HEK293 (cell line): ENCODE measurements around the gene SDHAF4.

ENCODE experiments used
- CTCF ChIA-PET: fragments of 350-600 bp; formaldehyde crosslinking; extraction: SDS; loops from one replicate; lab custom pipeline; 2021; ENCODE audit warnings: antibody characterized with exemption; lab: Yijun Ruan, JAX
- POLR2A ChIA-PET: fragments of 300-600 bp; formaldehyde crosslinking; extraction: SDS; loops from one replicate; lab custom pipeline; 2020; ENCODE audit warnings: antibody characterized with exemption, inconsistent platforms; lab: Yijun Ruan, JAX
- H3K27ac ChIP-seq: fragments of 200-500 bp; sonication (Bioruptor generic); 2 replicates; pipeline ENCODE4 v1.5.1; 2014; ENCODE audit warnings: low read depth, low read length, control low read depth, inconsistent platforms; ENCODE audit errors: extremely low read depth
- H3K36me3 ChIP-seq, 2 experiments: fragments of 200-500 bp in 1 of 2; sonication (Bioruptor generic) in 1 of 2; 1 replicate in 1 of 2; 2 replicates in 1 of 2; pipeline ENCODE4 v1.5.1; 2014 to 2017; ENCODE audit warnings: inconsistent platforms in 2 of 2, low read length in 2 of 2; ENCODE audit not compliant: control insufficient read depth in 2 of 2, insufficient read depth in 1 of 2
- H3K4me1 ChIP-seq: fragments of 200-500 bp; sonication (Bioruptor generic); 2 replicates; pipeline ENCODE4 v1.5.1; 2014; ENCODE audit warnings: mild to moderate bottlenecking, low read length, inconsistent platforms; ENCODE audit not compliant: control insufficient read depth, insufficient read depth
- H3K4me3 ChIP-seq: 2 replicates; pipeline ENCODE4 v1.5.1; 2011; ENCODE audit warnings: low read depth, mild to moderate bottlenecking, control low read depth, low read length, moderate library complexity
- H3K9me3 ChIP-seq: fragments of 200-500 bp; sonication (Bioruptor generic); 2 replicates; pipeline ENCODE4 v1.5.1; 2014; ENCODE audit warnings: low read depth, low read length, inconsistent platforms; ENCODE audit not compliant: control insufficient read depth, insufficient read depth
- BCL11A ChIP-seq: fragments of 450-650 bp; formaldehyde crosslinking; IDR thresholded peaks from 2 replicates; pipeline ENCODE4 v1.5.1; 2016; ENCODE audit warnings: low read depth, missing biosample characterization, missing genetic modification characterization
- KLF8 ChIP-seq: fragments of 450-650 bp; formaldehyde crosslinking; IDR thresholded peaks from 2 replicates; pipeline ENCODE4 v1.5.1; 2016; ENCODE audit warnings: missing biosample characterization, missing genetic modification characterization
- YY2 ChIP-seq: fragments of 450-650 bp; formaldehyde crosslinking; IDR thresholded peaks from 2 replicates; pipeline ENCODE4 v1.5.1; 2016; ENCODE audit warnings: missing biosample characterization, missing genetic modification characterization
- ZBTB8A ChIP-seq: fragments of 450-650 bp; formaldehyde crosslinking; IDR thresholded peaks from 2 replicates; pipeline ENCODE4 v1.5.1; 2016; ENCODE audit warnings: missing biosample characterization, missing genetic modification characterization
- ZNF157 ChIP-seq: fragments of 450-650 bp; formaldehyde crosslinking; IDR thresholded peaks from 2 replicates; pipeline ENCODE4 v1.5.1; 2016; ENCODE audit warnings: missing biosample characterization, missing genetic modification characterization
- ZNF391 ChIP-seq: fragments of 450-650 bp; formaldehyde crosslinking; IDR thresholded peaks from 2 replicates; pipeline ENCODE4 v1.5.1; 2016; ENCODE audit warnings: low read depth, missing biosample characterization, missing genetic modification characterization, borderline replicate concordance
- ZNF416 ChIP-seq: fragments of 450-650 bp; formaldehyde crosslinking; IDR thresholded peaks from 2 replicates; pipeline ENCODE4 v1.5.1; 2016; ENCODE audit warnings: missing biosample characterization, missing genetic modification characterization
- ZNF596 ChIP-seq: fragments of 450-650 bp; IDR thresholded peaks from 2 replicates; pipeline ENCODE4 v1.5.0; 2018; ENCODE audit warnings: missing biosample characterization, mild to moderate bottlenecking, missing genetic modification characterization, moderate library complexity
- ZNF600 ChIP-seq: fragments of 450-650 bp; formaldehyde crosslinking; IDR thresholded peaks from 2 replicates; pipeline ENCODE4 v1.5.1; 2016; ENCODE audit warnings: missing biosample characterization, missing genetic modification characterization
- ZNF654 ChIP-seq: fragments of 450-650 bp; formaldehyde crosslinking; IDR thresholded peaks from 2 replicates; pipeline ENCODE4 v1.5.1; 2016; ENCODE audit warnings: low read depth, missing biosample characterization, missing genetic modification characterization
- ZNF76 ChIP-seq: fragments of 450-650 bp; formaldehyde crosslinking; IDR thresholded peaks from 2 replicates; pipeline ENCODE4; 2016; ENCODE audit warnings: low read depth, missing biosample characterization, missing genetic modification characterization, borderline replicate concordance
- ZNF843 ChIP-seq: fragments of 450-650 bp; formaldehyde crosslinking; IDR thresholded peaks from 2 replicates; pipeline ENCODE4 v1.5.1; 2016; ENCODE audit warnings: missing biosample characterization, missing genetic modification characterization
- ZSCAN23 ChIP-seq: fragments of 450-650 bp; formaldehyde crosslinking; IDR thresholded peaks from 2 replicates; pipeline ENCODE4 v1.5.1; 2016; ENCODE audit warnings: missing biosample characterization, missing genetic modification characterization
- TF ChIP-seq, protein P1 (sequence below): fragments of 450-650 bp; formaldehyde crosslinking; IDR thresholded peaks from 2 replicates; pipeline ENCODE4 v1.5.1; 2017; ENCODE audit warnings: missing biosample characterization, missing genetic modification characterization
- TF ChIP-seq, protein P2 (sequence below): fragments of 450-650 bp; formaldehyde crosslinking; IDR thresholded peaks from 2 replicates; pipeline ENCODE4 v1.5.1; 2016; ENCODE audit warnings: missing biosample characterization, missing genetic modification characterization
- TF ChIP-seq, protein P3 (sequence below): fragments of 450-650 bp; formaldehyde crosslinking; IDR thresholded peaks from 2 replicates; pipeline ENCODE4; 2016; ENCODE audit warnings: missing biosample characterization, missing genetic modification characterization
- TF ChIP-seq, protein P4 (sequence below): fragments of 450-650 bp; formaldehyde crosslinking; IDR thresholded peaks from 2 replicates; pipeline ENCODE4 v1.5.1; 2016; ENCODE audit warnings: missing biosample characterization, missing genetic modification characterization
- TF ChIP-seq, protein P5 (sequence below): fragments of 450-650 bp; formaldehyde crosslinking; IDR thresholded peaks from 2 replicates; pipeline ENCODE4 v1.5.1; 2016; ENCODE audit warnings: missing biosample characterization, missing genetic modification characterization
- TF ChIP-seq, protein P6 (sequence below): fragments of 450-650 bp; formaldehyde crosslinking; IDR thresholded peaks from 2 replicates; pipeline ENCODE4 v1.5.1; 2016; ENCODE audit warnings: missing biosample characterization, missing genetic modification characterization, borderline replicate concordance

SDHAF4 gene

DNA sequence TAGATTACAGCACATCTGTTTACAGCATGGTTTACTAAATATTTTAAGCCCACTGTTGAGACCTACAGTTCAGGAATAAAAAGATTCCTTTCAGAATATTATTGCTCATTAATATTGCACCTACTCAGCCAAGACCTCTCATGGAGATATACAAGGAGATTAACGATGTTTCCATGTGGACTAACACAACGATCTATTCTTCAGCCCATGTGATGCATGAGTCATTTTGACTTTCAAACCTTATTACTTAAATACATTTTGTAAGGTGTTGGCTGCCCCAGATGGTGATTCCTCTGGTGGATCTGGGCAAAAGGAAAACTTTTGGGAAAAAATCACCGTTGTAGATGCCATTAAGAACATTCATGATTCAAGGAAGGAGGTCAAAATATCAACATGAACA, 48.0 kb upstream of the SDHAF4 start (continued):
- TF ChIP-seq, protein P1, sequence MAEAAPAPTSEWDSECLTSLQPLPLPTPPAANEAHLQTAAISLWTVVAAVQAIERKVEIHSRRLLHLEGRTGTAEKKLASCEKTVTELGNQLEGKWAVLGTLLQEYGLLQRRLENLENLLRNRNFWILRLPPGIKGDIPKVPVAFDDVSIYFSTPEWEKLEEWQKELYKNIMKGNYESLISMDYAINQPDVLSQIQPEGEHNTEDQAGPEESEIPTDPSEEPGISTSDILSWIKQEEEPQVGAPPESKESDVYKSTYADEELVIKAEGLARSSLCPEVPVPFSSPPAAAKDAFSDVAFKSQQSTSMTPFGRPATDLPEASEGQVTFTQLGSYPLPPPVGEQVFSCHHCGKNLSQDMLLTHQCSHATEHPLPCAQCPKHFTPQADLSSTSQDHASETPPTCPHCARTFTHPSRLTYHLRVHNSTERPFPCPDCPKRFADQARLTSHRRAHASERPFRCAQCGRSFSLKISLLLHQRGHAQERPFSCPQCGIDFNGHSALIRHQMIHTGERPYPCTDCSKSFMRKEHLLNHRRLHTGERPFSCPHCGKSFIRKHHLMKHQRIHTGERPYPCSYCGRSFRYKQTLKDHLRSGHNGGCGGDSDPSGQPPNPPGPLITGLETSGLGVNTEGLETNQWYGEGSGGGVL (tag by site-specific recombination): no peak
- TF ChIP-seq, protein P2, sequence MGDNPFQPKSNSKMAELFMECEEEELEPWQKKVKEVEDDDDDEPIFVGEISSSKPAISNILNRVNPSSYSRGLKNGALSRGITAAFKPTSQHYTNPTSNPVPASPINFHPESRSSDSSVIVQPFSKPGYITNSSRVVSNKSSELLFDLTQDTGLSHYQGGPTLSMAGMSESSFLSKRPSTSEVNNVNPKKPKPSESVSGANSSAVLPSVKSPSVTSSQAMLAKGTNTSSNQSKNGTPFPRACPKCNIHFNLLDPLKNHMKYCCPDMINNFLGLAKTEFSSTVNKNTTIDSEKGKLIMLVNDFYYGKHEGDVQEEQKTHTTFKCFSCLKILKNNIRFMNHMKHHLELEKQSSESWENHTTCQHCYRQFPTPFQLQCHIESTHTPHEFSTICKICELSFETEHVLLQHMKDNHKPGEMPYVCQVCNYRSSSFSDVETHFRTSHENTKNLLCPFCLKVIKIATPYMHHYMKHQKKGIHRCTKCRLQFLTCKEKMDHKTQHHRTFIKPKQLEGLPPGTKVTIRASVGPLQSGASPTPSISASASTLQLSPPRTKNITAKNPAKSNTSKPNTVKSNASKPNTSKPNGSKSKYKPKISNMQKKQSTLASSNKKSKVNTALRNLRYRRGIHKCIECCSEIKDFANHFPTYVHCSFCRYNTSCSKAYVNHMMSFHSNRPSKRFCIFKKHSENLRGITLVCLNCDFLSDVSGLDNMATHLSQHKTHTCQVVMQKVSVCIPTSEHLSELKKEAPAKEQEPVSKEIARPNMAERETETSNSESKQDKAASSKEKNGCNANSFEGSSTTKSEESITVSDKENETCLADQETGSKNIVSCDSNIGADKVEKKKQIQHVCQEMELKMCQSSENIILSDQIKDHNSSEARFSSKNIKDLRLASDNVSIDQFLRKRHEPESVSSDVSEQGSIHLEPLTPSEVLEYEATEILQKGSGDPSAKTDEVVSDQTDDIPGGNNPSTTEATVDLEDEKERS: no peak
- TF ChIP-seq, protein P3, sequence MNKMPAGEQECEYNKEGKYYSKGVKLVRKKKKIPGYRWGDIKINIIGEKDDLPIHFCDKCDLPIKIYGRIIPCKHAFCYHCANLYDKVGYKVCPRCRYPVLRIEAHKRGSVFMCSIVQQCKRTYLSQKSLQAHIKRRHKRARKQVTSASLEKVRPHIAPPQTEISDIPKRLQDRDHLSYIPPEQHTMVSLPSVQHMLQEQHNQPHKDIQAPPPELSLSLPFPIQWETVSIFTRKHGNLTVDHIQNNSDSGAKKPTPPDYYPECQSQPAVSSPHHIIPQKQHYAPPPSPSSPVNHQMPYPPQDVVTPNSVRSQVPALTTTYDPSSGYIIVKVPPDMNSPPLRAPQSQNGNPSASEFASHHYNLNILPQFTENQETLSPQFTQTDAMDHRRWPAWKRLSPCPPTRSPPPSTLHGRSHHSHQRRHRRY: no peak
- TF ChIP-seq ZNF416 (tag by site-specific recombination) (no peak), ZNF157 (tag by site-specific recombination) (no peak), ZNF843 (tag by site-specific recombination) (no peak), ZNF391 (tag by site-specific recombination) (no peak), ZNF596 (tag by site-specific recombination) (no peak), KLF8 (tag by site-specific recombination) (no peak), ZBTB8A (no peak)
- TF ChIP-seq, protein P4, sequence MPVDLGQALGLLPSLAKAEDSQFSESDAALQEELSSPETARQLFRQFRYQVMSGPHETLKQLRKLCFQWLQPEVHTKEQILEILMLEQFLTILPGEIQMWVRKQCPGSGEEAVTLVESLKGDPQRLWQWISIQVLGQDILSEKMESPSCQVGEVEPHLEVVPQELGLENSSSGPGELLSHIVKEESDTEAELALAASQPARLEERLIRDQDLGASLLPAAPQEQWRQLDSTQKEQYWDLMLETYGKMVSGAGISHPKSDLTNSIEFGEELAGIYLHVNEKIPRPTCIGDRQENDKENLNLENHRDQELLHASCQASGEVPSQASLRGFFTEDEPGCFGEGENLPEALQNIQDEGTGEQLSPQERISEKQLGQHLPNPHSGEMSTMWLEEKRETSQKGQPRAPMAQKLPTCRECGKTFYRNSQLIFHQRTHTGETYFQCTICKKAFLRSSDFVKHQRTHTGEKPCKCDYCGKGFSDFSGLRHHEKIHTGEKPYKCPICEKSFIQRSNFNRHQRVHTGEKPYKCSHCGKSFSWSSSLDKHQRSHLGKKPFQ: no peak
- TF ChIP-seq, all 188 proteins: peak for 0

DNA sequence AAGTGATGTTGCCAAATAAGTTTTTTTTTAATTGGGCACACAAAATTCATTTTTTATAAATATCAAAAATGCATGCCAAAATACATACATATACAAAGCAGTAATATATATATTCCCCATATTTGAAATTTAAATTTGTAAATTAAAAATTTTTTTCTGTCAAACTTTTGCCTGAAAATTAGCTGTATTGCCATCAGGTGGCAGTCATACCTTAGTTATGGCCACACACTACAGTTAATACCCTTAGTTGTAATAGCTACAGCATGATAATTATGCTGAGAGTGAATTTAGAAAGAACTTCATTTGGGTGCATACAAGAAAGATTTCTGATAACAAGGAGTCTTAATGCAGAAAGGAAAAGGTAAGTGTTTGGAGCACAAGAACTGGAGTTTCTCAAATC, 46.2 kb upstream of the SDHAF4 start:
- TF ChIP-seq, protein P5, sequence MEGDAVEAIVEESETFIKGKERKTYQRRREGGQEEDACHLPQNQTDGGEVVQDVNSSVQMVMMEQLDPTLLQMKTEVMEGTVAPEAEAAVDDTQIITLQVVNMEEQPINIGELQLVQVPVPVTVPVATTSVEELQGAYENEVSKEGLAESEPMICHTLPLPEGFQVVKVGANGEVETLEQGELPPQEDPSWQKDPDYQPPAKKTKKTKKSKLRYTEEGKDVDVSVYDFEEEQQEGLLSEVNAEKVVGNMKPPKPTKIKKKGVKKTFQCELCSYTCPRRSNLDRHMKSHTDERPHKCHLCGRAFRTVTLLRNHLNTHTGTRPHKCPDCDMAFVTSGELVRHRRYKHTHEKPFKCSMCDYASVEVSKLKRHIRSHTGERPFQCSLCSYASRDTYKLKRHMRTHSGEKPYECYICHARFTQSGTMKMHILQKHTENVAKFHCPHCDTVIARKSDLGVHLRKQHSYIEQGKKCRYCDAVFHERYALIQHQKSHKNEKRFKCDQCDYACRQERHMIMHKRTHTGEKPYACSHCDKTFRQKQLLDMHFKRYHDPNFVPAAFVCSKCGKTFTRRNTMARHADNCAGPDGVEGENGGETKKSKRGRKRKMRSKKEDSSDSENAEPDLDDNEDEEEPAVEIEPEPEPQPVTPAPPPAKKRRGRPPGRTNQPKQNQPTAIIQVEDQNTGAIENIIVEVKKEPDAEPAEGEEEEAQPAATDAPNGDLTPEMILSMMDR: 0 out of 2 replicates have a peak, but pooled peaks have one; percentile 27
- TF ChIP-seq BCL11A (no peak), YY2 (tag by site-specific recombination) (no peak), ZNF76 (no peak), ZSCAN23 (tag by site-specific recombination) (no peak), ZNF654 (tag by site-specific recombination) (peak; percentile 63), ZNF600 (tag by site-specific recombination) (no peak)
- TF ChIP-seq, protein P6, sequence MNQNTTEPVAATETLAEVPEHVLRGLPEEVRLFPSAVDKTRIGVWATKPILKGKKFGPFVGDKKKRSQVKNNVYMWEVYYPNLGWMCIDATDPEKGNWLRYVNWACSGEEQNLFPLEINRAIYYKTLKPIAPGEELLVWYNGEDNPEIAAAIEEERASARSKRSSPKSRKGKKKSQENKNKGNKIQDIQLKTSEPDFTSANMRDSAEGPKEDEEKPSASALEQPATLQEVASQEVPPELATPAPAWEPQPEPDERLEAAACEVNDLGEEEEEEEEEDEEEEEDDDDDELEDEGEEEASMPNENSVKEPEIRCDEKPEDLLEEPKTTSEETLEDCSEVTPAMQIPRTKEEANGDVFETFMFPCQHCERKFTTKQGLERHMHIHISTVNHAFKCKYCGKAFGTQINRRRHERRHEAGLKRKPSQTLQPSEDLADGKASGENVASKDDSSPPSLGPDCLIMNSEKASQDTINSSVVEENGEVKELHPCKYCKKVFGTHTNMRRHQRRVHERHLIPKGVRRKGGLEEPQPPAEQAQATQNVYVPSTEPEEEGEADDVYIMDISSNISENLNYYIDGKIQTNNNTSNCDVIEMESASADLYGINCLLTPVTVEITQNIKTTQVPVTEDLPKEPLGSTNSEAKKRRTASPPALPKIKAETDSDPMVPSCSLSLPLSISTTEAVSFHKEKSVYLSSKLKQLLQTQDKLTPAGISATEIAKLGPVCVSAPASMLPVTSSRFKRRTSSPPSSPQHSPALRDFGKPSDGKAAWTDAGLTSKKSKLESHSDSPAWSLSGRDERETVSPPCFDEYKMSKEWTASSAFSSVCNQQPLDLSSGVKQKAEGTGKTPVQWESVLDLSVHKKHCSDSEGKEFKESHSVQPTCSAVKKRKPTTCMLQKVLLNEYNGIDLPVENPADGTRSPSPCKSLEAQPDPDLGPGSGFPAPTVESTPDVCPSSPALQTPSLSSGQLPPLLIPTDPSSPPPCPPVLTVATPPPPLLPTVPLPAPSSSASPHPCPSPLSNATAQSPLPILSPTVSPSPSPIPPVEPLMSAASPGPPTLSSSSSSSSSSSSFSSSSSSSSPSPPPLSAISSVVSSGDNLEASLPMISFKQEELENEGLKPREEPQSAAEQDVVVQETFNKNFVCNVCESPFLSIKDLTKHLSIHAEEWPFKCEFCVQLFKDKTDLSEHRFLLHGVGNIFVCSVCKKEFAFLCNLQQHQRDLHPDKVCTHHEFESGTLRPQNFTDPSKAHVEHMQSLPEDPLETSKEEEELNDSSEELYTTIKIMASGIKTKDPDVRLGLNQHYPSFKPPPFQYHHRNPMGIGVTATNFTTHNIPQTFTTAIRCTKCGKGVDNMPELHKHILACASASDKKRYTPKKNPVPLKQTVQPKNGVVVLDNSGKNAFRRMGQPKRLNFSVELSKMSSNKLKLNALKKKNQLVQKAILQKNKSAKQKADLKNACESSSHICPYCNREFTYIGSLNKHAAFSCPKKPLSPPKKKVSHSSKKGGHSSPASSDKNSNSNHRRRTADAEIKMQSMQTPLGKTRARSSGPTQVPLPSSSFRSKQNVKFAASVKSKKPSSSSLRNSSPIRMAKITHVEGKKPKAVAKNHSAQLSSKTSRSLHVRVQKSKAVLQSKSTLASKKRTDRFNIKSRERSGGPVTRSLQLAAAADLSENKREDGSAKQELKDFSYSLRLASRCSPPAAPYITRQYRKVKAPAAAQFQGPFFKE: no peak
- ChIA-PET POLR2A (interaction anchor here (1.0 to 1.1 kb wide), 2 partner anchors 46 to 107 kb away, joined by 3 to 5 read pairs; partner anchors contain the start of genes FAM135A and SDHAF4), CTCF (interaction anchor here (0.6 to 2.8 kb wide), 33 partner anchors 11 to 900 kb away, joined by 3 to 45 read pairs (median 4); no protein-coding TSS in a partner anchor)
- no peak overlapping the region for H3K27ac ChIP-seq
- H3K36me3 ChIP-seq: peaks cover 0 to 14% of the 10 kb centered on the region in 2 experiments; a peak in 1 of 3 replicates
- H3K9me3 ChIP-seq: no peaks in the 10 kb centered on the region
- H3K4me3 ChIP-seq: no peak overlapping the region
- H3K4me1 ChIP-seq: no peaks in the 10 kb centered on the region
